H1 (cell line): ENCODE measurements around the gene TMEM51. TPM values are rescaled to one million over a fixed set of nuclear protein-coding genes. Genes with fewer than 3 reads are reported as not detected.

Experiments used
- polyA plus RNA-seq, 7 experiments: library from polyadenylated mRNA; depleted of rRNA in 3 of 7; stranded (reverse) in 5 of 7; unstranded in 2 of 7; fragments of >200 nt in 5 of 7; fragments of 200-250 nt in 2 of 7; gene quantifications; 1 replicate in 5 of 7; 2 replicates in 1 of 7; 4 replicates in 1 of 7; pipeline versions ENCODE4 v1.2.1 to v1.2.3, GENCODE V29; 2011 to 2013; ENCODE audit warnings: missing spikeins in 2 of 7, mixed read lengths in 2 of 7
- total RNA-seq: library from RNA; stranded (reverse); fragmentation: NEBNext Ultra II Directional; extraction: Animal tissue kit (Norgen Biotek cat#: 25700); gene quantifications from 2 replicates; pipeline ENCODE4 v1.2.1, GENCODE V29; 2021

TMEM51 gene
- total and polyA plus RNA-seq, 2 of the 8 experiments (the other 6 are each of a cell fraction or from before 2014, with no cell fraction given), result 9.9 to 10.7 TPM

Other genes with a start within 250 kb of the TMEM51 start
- 0.69 and 1.5 TPM in 2 replicates for gene FHAD1, start 93.5 kb downstream of the TMEM51 start, total RNA-seq
- 0.39 TPM in 2 replicates for gene FHAD1, start 93.5 kb downstream of the TMEM51 start, polyA plus RNA-seq (2011; rRNA removed)